Astrocyte of the cerebellum (primary cell): ENCODE results near the gene GPC5.

Experiments used
- DNase-seq: peaks from one replicate; pipeline ENCODE4 v3.0.0-alpha.2; 2011; ENCODE audit warnings: low read depth
- H3K4me3 ChIP-seq: 2 replicates; pipeline ENCODE4 v1.5.1; 2011; ENCODE audit warnings: mild to moderate bottlenecking, low read depth, low read length, moderate library complexity
- in situ Hi-C: cut with HindIII; loops from 2 replicates; pipeline ENCODE4 v1.10.0; 2017; ENCODE audit warnings: low sequenced_read_pairs
- TF ChIP-seq, protein P1 (sequence below): IDR thresholded peaks from 2 replicates; pipeline ENCODE4 v1.5.1; 2012; ENCODE audit warnings: low read length, low read depth, moderate library complexity, mild to moderate bottlenecking; ENCODE audit errors: missing control alignments

GPC5 gene

DNA sequence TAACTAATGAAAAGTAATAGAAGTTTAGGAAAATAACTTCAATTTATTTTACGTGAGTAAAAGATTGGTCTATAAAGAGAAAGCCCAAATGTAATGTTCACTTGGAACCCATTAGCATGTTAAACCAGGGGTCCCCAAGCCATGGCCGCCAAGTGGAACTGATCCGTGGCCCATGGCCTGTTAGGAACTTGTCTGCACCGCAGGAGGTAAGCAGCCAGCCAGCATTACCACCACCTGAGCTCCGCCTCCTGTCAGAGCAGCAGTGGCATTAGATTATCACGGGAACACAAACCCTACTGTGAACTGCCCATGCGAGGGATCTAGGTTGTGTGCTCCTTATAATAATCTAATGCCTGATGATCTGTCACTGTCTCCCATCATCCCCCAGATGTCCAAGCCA is 1009.4 kb downstream of the GPC5 start:
- TF ChIP-seq, protein P1, sequence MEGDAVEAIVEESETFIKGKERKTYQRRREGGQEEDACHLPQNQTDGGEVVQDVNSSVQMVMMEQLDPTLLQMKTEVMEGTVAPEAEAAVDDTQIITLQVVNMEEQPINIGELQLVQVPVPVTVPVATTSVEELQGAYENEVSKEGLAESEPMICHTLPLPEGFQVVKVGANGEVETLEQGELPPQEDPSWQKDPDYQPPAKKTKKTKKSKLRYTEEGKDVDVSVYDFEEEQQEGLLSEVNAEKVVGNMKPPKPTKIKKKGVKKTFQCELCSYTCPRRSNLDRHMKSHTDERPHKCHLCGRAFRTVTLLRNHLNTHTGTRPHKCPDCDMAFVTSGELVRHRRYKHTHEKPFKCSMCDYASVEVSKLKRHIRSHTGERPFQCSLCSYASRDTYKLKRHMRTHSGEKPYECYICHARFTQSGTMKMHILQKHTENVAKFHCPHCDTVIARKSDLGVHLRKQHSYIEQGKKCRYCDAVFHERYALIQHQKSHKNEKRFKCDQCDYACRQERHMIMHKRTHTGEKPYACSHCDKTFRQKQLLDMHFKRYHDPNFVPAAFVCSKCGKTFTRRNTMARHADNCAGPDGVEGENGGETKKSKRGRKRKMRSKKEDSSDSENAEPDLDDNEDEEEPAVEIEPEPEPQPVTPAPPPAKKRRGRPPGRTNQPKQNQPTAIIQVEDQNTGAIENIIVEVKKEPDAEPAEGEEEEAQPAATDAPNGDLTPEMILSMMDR, result no peak
- in situ Hi-C loops, result no loop called here
- H3K4me3 ChIP-seq, result no peak overlapping the region
- no peak for DNase-seq

DNA sequence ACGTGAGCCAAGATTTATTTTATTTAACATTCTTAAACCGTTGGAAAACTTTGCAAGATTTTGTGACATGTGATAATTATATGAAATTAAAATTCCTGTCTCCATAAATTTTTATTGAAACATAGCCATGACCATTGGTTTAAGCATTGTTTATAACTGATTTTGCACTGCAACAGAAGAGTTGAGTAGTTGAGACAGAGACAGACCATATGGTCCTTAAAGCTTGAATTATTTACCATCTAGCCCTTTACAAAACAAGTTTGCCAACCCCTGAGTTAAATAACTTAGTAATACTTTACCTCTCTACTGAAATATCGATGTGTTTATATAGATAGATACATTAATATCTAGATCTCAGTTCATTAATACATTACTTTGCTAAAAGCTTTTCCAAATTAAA is 1014.1 kb downstream of the GPC5 start:
- TF ChIP-seq, protein P1, result no peak
- in situ Hi-C loops, result no loop called here
- no peak for DNase-seq
- no peak overlapping the region for H3K4me3 ChIP-seq

DNA sequence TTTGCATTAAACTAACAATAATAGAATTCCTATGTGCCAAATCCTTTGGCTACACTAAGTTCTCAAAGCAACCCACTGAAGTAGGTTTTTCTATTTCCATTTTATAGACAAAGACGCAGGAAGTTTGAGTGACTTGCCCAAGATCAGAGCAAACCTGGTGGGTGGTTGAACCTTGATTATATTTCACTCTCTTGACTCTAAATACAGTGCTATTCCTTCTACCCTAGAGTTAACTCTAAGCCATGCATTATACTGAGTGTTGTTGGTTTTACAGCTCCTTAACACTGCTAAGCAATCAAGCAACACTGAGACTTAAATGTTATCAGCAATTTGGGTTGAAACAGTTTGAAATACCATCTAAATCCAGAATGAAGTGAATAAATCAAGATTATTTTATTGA is 1014.6 kb downstream of the GPC5 start:
- DNase-seq, result no peak
- in situ Hi-C loops, result no loop called here
- H3K4me3 ChIP-seq, result no peak overlapping the region
- TF ChIP-seq, protein P1, result no peak

DNA sequence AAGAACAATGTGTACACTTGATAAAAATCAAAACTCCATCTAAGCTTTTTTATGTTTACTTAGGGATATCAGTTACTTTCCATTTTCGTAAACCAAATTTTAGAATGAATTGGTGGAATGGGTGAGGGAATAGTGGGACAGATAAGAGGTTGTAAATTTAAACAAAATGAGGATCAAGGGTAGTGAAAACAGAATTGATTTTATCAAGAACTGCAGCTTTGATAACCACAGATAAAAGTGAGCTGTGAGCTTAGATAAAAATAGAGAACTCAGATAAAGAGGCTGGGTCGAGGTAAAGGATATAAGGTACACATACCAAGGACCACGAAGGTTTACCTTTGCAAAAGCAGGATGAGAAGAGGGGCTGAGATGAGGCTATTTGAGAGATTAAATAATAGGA is 1015.0 kb downstream of the GPC5 start:
- TF ChIP-seq, protein P1, result no peak
- no peak for DNase-seq
- in situ Hi-C loops, result no loop called here
- no peak overlapping the region for H3K4me3 ChIP-seq

DNA sequence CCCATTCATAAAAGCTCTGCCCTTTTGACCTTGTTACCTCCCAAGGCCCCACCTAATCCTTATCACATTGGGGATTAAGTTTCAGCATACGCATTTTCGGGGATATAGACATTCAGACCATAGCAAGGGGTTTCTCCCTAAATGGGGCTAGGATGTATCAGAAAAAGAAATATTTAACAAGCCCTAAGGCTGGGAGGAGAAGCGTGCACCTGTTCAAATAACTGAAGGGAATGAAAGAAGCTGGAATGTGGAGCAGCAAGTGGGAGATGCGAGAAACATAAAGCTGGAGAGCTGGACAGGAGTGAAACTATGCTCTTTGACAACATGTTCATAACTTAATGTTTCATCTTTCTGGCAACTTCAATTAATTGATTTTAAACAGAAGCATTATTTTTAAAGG is 1016.4 kb downstream of the GPC5 start:
- no peak for DNase-seq
- no peak overlapping the region for H3K4me3 ChIP-seq
- in situ Hi-C loops, result no loop called here
- TF ChIP-seq, protein P1, result no peak

DNA sequence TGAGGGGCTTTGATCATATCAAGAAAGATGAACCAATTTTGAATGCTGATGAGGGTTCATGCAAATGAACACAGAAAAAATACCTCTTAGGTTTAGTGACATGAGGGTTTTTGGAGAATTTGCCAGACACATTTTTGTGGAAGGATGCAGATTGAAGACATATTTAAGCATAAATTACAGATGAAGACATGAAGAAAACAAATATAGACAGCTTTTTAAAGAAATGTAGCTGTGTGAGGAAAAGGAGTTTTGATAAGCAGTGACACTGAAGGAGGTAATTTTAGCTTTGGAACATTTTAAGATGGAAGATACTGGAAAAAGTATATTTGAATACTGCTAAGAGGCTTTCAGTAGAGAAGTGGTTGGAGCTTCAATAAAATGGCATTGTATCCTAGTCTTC is 1017.4 kb downstream of the GPC5 start:
- no peak for DNase-seq
- TF ChIP-seq, protein P1, result no peak
- H3K4me3 ChIP-seq, result no peak overlapping the region
- in situ Hi-C loops, result no loop called here

DNA sequence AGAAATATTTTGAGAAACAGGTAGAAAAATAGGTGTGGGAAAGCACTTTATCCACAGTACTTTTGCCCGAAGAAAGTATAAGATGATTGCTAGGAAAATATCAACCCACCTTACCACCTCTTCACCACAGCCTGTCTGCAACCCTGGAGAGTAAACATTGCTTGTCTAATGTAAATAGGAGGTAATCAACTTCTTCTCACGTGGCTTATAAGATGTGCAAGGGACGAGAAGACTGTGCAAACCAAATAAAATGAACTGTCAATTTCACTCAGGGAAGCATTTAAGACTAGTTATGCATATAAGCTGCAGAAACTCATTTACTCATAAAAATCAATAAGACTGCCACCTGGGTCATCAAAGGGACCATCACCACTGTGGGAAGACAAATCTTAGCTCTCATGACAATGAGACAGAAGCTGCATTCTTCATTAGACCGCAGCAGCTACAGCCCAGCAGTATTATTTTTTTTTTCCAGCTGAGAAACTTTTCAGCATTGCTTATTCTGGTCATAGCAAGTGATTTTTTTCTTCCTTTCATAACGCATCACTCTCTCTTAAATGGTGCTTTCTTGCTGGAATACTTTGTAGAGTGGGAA is 1020.5 kb downstream of the GPC5 start:
- in situ Hi-C loops, result no loop called here
- TF ChIP-seq, protein P1, result no peak
- no peak overlapping the region for H3K4me3 ChIP-seq
- no peak for DNase-seq
